Muscle layer of duodenum (tissue), 2 donors: ENCODE results near the gene MVB12B.

ENCODE experiments used
- H3K27ac ChIP-seq: one replicate; pipeline ENCODE4 v1.7.0; 2013; ENCODE audit warnings: mild to moderate bottlenecking, low read length
- H3K27me3 ChIP-seq: one replicate; pipeline ENCODE4 v1.7.0; 2013; ENCODE audit warnings: low read depth, mild to moderate bottlenecking, control low read depth, low read length
- H3K36me3 ChIP-seq, 2 donors: one replicate each; pipeline ENCODE4 v1.7.0; 2013; ENCODE audit warnings: low read length in 2 of 2, control low read depth in 1 of 2, mild to moderate bottlenecking in 1 of 2; ENCODE audit not compliant: insufficient read depth in 2 of 2, control insufficient read depth in 1 of 2
- H3K4me1 ChIP-seq, 2 donors: one replicate each; pipeline ENCODE4 v1.7.0; 2013; ENCODE audit warnings: low read length in 2 of 2, mild to moderate bottlenecking in 2 of 2, control low read depth in 1 of 2, moderate library complexity in 1 of 2; ENCODE audit not compliant: insufficient read depth in 2 of 2, control insufficient read depth in 1 of 2
- H3K4me3 ChIP-seq, 2 donors: one replicate each; pipeline ENCODE4 v1.7.0; 2013; ENCODE audit warnings: low read length in 2 of 2, low read depth in 1 of 2, mild to moderate bottlenecking in 1 of 2
- H3K9me3 ChIP-seq, 2 donors: one replicate each; pipeline ENCODE4 v1.7.0; 2013; ENCODE audit warnings: low read length in 2 of 2, control low read depth in 1 of 2, mild to moderate bottlenecking in 1 of 2; ENCODE audit not compliant: control insufficient read depth in 1 of 2
- donor health status: healthy.

The MVB12B gene

DNA sequence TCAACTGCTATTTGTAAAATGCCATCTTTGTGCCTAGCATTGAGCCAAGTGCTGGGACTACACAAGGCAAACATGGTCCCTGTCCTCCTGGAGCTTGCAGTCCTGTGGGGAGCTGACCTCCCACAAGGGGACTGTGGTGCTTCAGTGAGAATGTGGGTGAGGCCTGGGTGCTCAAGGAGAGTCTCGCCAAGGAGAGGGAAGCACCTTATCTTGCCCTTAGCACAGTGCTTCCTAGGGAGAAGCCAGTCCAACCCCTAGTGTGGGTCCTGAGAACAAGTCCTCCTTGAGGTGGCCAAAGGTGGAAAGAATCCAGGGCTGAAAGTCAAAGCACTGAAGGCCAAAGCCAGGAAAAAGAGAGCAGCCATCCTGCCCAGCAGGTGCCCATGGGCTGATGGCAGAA lies 31.1 kb upstream of the MVB12B start:
- H3K4me1 ChIP-seq: no peaks in the 10 kb centered on the region
- no peaks in the 10 kb centered on the region for H3K9me3 ChIP-seq
- H3K27me3 ChIP-seq: no peaks in the 10 kb centered on the region
- no peak overlapping the region for H3K4me3 ChIP-seq
- H3K27ac ChIP-seq: no peak overlapping the region
- H3K36me3 ChIP-seq: no peaks in the 10 kb centered on the region

DNA sequence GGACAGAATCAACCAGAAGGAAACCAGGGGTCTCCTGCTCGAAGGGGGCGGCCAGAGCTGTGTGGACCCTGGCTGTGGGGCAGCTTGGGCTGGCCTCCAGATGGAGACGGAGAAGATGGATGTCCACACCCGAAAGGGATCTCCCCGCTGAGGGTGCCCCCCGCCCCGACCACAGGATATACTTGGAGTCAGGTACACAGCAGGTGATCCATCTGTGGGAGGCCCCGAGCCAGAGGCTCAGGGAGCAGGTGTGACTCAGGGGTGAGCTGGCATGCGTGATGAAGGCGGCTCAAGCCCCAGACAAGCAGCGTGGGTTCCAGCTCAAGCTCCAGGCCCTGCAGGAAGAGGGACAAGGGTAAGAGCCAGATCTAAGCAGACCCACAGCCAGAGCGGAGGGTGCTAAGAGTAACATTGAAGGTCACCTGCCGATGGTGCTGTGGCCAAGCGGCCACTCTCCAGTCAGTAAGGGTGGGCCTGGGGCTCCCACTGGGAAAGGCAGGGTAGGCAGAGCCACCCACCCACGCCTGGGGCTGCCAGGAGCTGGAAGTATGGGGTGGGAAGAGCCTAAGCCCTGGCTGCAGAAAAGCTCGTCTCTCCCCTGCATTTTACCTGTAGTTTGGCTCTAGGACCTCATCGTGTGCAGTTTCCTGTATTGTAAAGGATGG lies 30.6 kb upstream of the MVB12B start:
- Histone ChIP-seq H3K4me1 (no peaks in the 10 kb centered on the region), H3K9me3 (no peaks in the 10 kb centered on the region), H3K27me3 (no peaks in the 10 kb centered on the region), H3K4me3 (no peak overlapping the region), H3K27ac (no peak overlapping the region), H3K36me3 (no peaks in the 10 kb centered on the region)

DNA sequence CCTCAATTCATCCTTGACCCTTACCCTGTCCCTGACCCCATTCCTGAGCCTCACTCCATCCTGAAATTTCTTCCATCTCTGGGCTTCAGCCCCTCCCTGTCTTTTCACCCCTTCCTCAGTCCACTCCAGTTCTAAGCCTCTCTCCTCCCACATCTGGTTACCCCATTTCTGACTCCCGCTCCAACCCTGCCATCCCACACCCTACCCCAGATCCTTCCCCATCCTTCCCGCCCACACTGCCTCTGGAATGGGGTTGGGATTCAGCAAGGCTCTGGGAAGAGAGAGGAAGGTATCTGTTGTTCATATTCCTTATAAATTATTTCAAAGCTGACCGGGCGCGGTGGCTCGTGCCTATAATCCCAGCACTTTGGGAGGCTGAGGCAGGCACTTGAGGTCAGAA lies 29.9 kb upstream of the MVB12B start:
- Histone ChIP-seq H3K9me3 (no peaks in the 10 kb centered on the region), H3K4me3 (no peak overlapping the region), H3K36me3 (no peaks in the 10 kb centered on the region), H3K4me1 (no peaks in the 10 kb centered on the region), H3K27ac (no peak overlapping the region), H3K27me3 (no peaks in the 10 kb centered on the region)

DNA sequence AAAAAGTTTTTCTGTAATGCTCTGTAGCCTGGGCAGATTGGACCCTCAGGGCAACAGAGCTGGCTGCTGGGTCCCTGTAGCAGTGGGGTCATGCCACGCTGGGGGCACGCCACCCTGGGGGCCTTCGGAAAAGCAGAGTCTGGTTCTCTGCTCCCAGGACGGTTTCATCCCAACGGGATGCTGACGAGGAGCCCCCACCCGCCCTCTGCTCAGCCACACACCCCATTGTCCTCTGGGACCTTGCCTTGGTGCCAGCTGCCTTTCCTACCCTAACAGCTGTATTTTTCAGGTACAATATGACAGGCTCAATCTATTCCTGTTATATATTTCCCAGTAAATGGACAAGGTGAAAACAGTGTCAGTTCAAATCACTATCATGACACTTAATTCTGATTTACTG lies 29.0 kb upstream of the MVB12B start:
- Histone ChIP-seq H3K4me1 (no peaks in the 10 kb centered on the region), H3K4me3 (no peak overlapping the region), H3K36me3 (no peaks in the 10 kb centered on the region), H3K9me3 (no peaks in the 10 kb centered on the region), H3K27me3 (no peaks in the 10 kb centered on the region), H3K27ac (no peak overlapping the region)

DNA sequence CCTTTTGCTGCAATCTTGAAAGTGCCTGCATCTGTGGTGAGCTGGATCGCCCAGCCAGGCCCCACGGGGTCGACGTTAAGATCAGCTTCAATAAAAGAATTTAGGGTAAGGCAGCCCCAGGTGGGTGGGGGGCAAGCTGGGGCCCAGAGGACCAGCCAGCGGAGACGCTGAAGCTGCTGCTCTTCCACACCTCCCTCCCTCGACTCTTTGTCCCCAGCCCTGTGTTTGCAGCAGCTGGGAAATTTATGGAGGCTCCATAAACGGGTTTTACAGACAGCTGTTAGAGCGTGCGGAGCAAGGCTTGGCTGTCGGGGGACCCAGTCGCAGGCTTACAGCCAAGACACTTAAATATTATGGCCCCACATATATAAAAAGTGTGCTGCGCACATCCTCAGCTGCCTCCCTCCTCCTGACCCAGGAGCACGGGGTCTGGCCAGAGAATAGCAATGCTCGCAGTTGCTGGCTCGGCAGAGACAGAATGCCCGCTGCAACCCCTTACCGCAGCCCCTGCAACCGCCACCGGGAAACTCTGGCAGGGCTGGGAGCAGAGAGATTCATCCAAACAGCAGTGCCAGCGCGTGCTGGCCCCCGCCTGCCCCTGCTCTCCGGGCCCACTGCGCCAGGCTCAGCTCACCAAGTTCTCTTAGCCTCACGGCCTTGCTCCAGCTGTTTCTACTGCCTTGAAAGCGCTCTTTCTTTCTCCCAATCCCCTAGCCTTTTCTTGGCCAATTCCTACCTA lies 28.4 kb upstream of the MVB12B start:
- Histone ChIP-seq H3K36me3 (no peaks in the 10 kb centered on the region), H3K27ac (no peak overlapping the region), H3K27me3 (no peaks in the 10 kb centered on the region), H3K4me1 (no peaks in the 10 kb centered on the region), H3K9me3 (no peaks in the 10 kb centered on the region), H3K4me3 (no peak overlapping the region)

DNA sequence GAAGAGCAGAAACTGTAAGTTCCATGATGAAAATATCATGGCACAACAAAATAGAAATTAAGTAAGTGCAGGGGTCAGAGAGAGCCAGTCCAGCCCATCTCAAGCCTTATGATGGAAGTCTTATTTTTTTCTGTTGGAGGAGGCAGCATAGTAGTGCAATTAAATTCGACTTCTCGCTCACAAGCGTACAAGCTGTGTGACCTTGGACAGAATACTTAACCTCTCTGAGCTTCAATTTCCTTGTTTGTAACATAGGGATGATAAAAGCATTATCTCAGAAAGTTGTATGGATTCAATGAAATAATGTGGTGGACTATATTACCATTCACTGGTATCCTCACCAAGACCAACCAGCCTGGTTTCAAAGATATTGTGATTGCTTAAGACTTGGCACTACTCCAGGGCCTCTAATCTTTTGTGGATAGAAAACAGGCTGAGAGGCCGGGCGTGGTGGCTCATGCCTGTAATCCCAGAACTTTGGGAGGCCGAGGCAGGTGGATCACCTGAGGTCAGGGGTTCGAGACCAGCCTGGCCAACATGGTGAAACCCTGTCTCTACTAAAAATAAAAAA lies 26.8 kb upstream of the MVB12B start:
- no peaks in the 10 kb centered on the region for H3K9me3 ChIP-seq
- H3K36me3 ChIP-seq: no peaks in the 10 kb centered on the region
- H3K4me3 ChIP-seq: no peak overlapping the region
- no peaks in the 10 kb centered on the region for H3K27me3 ChIP-seq
- no peaks in the 10 kb centered on the region for H3K4me1 ChIP-seq
- H3K27ac ChIP-seq: no peak overlapping the region

DNA sequence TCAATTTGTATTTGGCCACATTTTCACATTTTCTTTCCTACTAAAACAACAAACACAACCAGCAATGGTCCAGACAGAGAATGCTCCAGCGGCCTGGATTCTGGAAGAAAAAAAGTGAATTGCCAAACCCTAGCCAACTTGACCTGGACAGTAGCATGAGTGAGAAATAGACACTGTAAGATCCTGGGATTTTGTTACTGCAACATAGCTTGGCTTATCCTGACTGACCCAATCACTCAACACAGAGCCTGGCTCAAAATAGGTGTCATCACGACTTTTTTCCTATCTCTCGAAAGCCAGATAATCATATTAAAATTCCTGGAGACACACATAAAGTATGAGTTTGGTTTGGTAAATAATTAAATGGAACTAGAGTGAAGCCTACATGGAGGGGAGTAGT lies 25.4 kb upstream of the MVB12B start:
- Histone ChIP-seq H3K36me3 (no peaks in the 10 kb centered on the region), H3K27ac (no peak overlapping the region), H3K27me3 (no peaks in the 10 kb centered on the region), H3K9me3 (no peaks in the 10 kb centered on the region), H3K4me3 (no peak overlapping the region), H3K4me1 (no peaks in the 10 kb centered on the region)

DNA sequence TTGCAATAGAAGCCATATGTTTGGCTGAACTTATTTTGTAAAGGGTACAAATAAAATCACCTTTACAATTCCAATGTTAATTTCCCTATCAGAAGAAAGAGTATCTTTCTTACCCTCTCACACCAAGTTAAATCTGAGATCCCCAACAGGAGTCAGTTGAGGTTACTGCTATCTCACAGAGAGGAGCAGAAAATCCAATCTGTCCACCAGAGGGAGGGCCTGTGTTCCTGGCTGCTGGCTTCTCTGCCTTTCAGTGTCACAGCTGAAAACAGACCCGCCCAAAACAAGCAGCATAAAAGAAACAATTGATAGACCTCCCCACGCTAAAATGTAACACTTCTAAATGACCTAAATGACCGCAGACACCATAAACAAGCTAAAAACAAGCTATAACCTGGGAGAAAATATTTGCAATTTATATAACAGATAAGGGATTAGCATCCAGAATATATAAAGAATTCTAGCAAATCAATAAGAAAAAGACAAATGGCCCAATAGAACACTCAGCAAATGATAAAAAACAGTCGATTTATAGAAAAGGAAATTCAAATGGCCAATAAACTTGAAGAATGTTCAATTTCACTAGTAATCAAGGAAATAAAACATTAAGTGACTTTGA lies 24.5 kb upstream of the MVB12B start:
- H3K4me1 ChIP-seq: no peaks in the 10 kb centered on the region
- no peaks in the 10 kb centered on the region for H3K9me3 ChIP-seq
- no peak overlapping the region for H3K27ac ChIP-seq
- H3K36me3 ChIP-seq: no peaks in the 10 kb centered on the region
- no peaks in the 10 kb centered on the region for H3K27me3 ChIP-seq
- H3K4me3 ChIP-seq: no peak overlapping the region

DNA sequence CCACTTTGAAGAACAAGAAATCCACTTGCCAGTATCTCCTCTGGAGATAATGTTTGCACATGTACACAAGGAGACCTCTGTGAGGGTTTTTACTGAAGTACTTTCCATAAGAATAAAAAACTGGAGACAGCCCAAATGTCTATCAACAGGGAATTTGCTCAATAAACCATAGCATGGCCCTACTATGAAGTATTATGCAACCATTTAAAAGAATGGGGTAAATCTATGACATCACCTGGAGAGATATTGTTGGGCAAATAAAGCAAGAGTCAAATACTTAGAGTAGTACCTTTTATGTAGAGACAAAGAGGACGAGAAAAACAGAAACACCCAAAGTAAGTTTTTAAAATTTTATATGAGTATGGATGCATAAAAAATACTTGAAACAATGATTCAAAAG lies 23.9 kb upstream of the MVB12B start:
- Histone ChIP-seq H3K4me3 (no peak overlapping the region), H3K36me3 (no peaks in the 10 kb centered on the region), H3K4me1 (no peaks in the 10 kb centered on the region), H3K27ac (no peak overlapping the region), H3K27me3 (no peaks in the 10 kb centered on the region), H3K9me3 (no peaks in the 10 kb centered on the region)

DNA sequence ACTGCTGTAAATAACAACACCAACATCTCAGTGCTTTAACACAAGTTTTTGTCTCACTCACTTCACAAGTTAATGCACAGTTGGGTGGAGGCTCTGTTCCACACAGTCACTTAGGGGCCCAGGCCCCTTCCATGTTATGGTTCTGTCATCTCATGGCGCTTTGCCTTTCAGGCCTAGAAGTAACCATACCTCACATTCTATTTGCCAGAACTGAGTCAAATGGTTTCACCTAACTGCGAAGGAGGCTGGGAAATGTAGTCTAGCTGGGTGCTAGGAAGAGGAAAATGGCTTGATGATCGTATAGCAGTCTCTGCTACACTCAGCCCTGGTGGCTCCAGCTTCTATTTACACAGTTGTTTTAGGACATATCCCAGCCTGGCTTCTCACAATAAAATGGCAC lies 23.1 kb upstream of the MVB12B start:
- no peak overlapping the region for H3K4me3 ChIP-seq

DNA sequence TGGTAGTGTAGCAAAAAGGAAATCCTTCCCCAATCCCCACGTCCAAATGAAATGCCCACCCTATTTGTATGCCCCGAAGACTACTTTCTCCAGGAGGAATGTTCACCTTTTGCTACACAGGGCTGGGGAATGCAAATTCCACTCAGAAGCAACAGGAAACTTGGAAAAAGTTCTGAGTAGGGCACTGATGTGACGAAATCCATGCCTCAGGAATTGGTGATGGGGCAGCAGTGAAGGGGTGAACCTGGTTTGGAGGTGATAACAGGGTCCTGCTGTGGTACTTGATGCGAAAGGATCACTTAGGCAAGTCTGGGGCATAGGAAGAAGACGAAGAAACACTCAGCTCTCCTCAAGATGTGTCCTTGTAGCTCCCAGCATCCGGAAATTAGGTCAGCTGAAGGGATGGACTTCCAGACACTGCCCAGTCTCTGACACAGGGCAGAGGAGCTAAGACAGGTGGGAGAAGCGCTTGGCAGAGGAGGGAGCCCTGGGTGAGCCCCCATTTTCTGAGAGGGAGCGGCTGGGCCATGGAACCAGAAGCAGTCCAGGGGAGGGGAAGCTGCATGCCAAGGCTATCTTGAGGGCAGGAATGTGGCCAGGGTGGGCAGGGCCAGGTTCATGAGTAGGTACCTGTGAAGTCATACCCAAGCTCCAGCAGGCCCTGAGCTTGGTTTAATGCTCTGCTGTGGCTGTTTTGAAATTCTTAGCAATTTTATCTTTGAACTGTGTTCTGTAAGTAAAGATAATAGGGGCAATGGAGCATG lies 22.2 kb upstream of the MVB12B start:
- no peaks in the 10 kb centered on the region for H3K27me3 ChIP-seq
- H3K9me3 ChIP-seq: no peaks in the 10 kb centered on the region
- H3K4me1 ChIP-seq: no peaks in the 10 kb centered on the region
- no peak overlapping the region for H3K4me3 ChIP-seq
- H3K27ac ChIP-seq: no peak overlapping the region
- H3K36me3 ChIP-seq: no peaks in the 10 kb centered on the region

More for the DNA sequence above, 23.1 kb upstream of the MVB12B start:
- H3K4me1 ChIP-seq: no peaks in the 10 kb centered on the region
- no peaks in the 10 kb centered on the region for H3K36me3 ChIP-seq
- H3K27ac ChIP-seq: no peak overlapping the region
- no peaks in the 10 kb centered on the region for H3K9me3 ChIP-seq
- H3K27me3 ChIP-seq: no peaks in the 10 kb centered on the region
